Measurements from ENCODE around the gene CACNA2D4.

The CACNA2D4 gene

GRCh38 chr12:1812650-1813302 is 105.7 kb downstream of the CACNA2D4 start:
- DNase-seq, result no peak

GRCh38 chr12:1811948-1812291 is 106.5 kb downstream of the CACNA2D4 start:
- DNase-seq, result no peak

DNA sequence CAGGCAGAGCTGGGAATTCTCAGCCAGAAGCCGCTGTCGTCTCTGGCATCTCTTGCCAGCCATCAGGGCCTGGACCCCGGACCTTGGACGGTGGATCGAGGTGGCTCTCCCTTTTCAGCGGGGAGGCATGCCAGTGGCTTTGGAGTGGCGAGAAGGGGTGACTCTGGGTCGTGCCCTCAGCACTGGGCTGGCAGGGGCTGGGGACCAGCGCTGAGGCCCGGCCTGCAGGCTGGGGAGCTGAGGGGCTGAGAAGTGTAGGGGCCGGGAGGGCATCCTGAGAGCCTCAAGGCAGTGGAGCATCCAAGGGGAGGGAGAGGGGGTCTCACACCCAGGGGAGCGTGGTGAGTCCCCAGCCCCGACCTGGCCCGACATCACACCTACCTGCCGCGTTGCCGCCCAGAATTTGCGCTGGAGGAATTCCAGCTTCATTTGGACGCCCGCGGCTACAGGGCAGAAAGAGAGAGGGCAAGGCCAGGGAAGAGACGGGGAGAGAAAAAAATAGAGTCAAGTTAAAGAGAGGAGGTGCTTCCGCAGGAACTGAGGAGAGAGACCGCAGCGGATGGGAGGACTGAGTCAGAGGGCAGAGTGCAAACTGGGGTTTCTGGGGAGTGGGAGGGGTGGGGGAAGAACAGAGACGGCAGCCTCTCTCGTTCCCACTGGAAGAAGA is 107.0 kb downstream of the CACNA2D4 start:
- DNase-seq, result no peak

DNA sequence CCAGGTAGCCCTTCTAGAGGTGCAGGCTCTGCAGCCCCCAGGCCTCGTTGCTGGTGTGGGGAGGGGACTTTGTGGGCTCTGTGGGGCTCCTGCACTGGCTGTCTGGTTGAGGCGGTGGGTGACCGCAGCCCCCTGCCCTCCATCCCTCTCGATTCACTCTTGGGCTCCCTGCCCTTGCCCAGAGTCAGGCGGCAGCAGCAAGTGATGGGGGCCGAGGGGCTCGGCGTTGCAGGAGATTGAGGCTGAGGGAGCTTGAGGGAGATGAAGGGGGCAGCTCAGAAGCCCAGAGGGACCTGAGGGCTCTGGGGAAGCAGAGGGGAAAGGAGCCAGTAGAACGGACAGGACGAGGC is 107.5 kb downstream of the CACNA2D4 start:
- no peak for DNase-seq

DNA sequence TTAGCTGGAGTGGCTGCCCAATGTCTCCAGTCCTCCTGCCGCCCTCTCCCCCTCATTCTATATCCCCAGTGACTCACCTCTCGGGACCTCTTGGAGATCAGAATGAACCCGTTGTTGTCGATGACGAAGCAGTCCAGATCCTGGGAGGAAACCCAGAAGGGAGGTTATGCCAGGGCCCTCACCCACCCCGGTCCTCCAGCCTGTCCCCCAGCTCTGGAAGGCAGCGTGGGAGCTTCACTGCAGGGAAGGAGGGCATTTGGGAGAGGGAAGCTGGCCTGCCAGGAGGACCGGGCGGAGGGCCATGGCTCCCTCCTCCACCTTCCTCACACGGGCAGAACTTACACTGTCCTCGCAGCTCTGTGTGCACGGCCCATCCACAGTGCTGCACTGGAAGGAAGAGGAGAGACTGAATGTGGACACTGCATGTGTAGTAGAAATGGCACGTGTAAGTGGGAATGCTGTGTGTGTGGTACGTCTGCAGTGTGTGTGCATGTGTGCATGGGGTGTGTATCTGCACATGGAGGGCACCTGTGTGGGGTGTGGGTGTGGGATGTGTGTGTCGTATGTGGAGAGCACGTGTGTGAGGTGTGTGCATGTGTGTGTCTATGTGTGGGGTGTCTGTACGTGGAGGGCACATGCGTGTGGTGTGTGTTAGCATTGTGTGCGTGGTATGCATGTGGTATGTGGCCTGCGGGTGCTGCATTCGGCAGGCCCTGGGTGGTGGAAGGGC is 108.1 kb downstream of the CACNA2D4 start:
- no peak for DNase-seq

DNA sequence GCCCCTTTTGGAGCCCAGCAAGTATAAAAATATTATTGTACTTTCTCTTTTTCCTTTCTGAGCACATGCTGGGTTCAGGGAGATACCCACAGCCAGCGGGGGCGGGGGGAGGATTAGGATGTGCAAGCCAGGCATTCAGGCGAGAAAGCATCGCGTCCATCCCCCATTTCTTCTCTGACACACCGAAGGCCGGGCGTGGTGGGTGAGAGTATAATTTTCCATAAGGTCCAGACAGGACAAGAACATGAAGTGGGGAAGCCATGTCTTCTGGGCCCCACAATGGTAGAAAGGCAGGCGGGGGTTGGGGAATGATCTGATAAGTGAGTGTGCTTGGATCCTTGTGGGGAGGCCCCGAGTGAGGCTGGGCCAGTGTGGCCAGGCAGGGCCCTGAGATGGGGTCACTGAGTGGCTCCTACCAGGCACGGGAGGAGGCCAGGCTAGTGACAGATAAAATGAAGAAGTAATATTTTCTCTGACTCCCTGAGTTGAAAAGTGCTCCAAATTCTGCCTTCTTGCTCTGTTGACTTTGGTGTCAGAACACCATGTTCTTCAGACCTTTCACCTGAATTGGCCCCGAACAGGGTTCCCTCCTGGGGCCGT is 108.8 kb downstream of the CACNA2D4 start:
- no peak for DNase-seq

- DNase-seq, result no peak
Observed at GRCh38 chr12:1808798-1809480, 109.5 kb downstream of the CACNA2D4 start.

- no peak for DNase-seq
Observed at GRCh38 chr12:1808036-1808797, 110.2 kb downstream of the CACNA2D4 start.

- no peak for DNase-seq
Observed at GRCh38 chr12:1807087-1807860, 111.2 kb downstream of the CACNA2D4 start.

DNA sequence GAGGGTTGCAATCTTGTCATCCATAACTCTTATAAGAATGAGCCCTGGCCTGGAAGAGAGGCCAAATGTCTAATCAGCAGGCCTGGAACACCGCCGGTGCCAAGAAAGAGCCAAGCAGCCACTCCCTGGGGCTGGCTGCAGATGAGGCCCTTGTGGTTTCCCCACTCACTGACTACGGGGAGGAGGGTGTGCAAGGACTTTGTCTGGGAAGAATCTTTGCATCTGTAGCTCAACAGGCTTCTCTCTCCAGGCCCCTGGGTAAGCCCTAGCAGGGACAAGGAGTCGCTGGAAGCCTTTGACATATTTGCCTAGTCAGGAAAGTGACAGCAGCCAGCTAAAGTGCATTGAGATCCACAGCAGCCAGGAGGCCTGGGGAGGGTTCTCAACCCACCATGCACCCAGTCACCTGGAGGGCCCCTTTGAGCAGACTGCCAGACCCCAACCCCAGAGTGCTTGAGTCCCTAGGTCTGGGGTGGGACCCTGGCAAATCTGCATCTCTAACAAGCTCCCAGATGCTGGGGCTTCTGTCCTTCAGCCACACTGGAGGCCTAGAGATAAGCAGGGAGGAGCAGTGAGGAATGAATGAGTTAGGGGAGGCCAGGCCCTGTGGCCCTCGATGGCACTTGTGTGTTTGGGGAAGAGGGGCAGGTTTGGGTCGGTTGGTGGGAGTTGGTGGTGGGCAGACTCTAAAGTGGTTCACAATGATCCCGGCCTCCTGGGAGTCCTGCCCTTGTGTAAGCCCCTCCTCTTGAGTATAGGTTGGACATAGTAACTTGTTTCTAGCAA is 112.0 kb downstream of the CACNA2D4 start:
- DNase-seq, result no peak

DNA sequence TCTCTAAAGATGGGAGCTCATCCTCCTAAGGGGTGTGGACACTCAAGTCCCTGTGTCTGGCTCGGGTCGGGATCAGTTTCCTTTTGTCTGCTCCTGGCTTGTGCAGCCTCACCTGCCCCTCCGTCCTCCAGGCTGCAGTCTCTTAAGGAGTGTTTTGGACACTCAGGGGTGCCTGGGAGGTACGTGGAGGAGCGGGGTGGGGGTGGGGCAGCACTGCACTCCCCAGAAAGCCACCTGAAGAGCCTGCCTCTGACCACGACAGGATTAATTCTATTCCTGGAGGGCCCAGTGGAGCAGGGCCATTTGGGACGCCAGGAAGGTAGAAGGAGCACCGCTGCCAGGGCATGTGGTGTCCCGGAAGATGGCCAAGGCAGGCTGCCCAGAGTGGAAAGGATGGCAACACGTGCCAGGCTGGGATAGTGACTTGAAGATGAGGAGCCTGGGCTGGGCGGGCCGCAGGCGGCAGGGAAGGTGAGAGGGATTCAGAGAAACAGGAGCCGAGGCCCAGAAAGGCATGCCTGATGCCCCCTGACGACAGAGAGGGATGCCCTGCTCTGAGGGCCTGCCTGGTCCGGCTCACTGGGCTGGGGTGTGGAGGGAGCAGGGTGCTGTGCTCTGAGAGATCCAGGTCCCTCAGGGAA is 112.9 kb downstream of the CACNA2D4 start:
- no peak for DNase-seq

- DNase-seq, result peak; percentile 64
Observed at GRCh38 chr12:1804545-1805332, 113.7 kb downstream of the CACNA2D4 start.

DNA sequence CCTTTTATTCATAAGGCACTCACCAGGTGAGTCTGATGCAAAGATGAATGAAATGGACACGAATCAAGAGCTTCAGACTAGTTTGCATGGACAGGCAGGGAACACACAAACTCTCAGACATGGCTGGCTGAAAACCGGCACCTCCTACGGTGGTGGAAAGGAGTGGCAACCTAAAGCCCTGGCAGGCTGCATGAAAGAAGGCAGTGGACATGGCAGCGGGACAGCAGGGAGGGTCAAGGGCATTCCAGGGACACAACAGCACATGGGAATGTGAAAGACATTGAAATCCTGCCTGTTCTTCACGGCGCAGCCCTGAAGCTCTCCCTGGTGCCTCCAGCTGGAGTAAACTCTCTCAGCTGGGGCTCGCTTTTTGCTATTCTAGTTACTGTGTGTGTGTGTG is 114.7 kb downstream of the CACNA2D4 start:
- no peak for DNase-seq

DNA sequence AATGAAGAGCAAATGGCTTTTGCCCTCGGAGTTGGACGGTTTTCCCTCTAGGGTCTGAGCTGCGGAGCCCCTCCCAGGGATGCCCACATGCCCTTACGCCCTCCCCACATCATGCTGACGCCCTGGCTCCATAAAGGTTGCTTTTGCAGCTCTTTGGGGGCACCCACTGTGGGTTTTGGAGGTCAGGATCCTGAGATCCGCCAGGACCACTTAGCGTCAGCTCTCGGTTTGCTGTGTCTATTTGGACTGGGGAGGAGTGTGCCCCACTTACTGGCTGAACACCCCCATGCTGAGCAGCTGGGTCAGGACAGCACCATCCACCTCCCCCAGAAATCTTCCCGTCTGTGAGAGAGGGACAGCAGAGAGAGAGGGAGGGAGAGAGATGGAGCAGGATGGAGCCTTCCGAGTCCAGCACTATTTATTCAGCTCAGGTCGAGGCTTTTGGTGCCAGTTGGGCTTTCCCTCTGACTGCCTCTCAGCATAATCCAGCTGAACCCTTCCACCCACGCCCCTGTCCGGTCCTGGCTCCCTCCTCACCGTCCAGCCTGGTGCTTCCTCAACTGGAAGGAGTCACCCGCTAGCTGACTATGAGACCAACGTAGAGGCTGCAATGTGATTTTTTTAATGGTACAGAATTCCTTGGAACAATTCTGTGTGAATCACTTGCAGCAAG is 117.0 kb downstream of the CACNA2D4 start:
- DNase-seq, result no peak

GRCh38 chr12:1800401-1801302 is 117.8 kb downstream of the CACNA2D4 start:
- DNase-seq, result no peak

DNA sequence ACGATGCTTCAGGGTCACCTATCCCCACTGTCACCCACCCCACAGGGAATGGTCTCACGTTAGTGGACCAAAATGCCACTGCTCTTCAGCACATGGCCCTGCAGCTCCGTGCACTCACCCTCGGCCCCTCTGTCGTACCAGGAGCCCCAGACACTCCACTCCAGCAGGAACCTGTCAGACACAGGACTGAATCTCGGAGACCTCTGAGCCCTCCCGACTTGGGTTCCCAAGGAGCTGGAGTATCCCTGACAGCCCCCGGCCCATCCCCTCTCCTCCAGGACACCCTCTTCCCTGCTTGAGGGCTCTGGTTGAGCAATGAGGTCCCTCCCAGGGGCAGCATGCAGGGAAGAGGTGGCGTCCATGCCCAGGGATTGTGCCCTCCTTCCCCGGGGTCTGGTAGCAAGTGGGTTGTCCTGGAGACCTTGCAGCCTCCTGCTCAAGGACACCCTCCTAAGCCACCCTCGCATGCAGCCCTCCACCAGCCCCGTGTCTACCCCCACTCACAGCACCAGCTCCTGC is 118.5 kb downstream of the CACNA2D4 start:
- DNase-seq, result no peak

DNA sequence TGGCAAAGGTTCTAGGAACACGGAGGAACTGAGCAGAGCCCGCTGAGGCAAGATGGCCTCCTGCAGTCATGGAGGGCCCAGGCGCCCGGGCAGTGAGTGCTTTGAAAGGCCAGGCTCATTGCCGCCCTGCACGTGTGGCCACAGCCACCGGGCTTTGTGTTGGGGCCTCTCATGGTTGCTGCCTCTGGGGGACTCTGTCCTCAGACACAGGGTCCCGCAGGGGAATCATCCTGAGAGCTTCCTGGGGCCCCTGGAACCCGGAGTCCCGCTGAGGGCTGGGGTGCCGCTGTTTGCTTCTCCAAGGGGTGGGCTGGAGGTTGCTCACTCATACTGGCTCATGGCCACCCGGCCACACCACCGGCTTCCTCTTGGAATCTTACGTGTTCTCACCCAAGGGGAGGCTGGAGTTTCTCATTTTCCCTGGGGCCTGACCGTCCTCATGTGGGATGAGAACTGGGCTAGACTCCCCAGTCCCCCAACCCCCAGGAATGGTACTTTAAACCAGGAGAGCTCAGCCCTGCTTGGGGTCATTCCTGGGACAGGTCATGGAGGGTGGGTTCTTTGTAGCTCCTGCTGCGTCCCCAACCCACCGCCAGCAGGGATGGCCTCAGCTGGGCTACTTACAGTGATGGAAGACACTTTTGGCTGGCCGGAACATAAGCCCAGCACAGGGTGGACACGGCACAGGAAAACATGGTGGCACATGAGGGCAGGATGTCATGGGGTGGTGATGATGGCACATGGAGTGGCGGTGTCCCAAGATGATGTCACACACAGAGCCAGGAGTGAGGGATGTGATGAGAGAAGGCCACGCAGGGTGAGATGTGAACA is 119.2 kb downstream of the CACNA2D4 start:
- no peak for DNase-seq

Data from amniotic stem cell (primary cell).